ENCODE data around the gene PTPN11.
"Not testable (repeated sequence)": the region's sequence is repeated elsewhere in the genome, so short reads cannot be mapped to it uniquely, and the experiment has no call there.

PTPN11 gene

GRCh38 chr12:112450725-112451124, 32.0 kb downstream of the PTPN11 start:
- no peaks in the 10 kb centered on the region for H3K27me3 ChIP-seq (replicated peaks; ENCODE audit: insufficient read depth, low read length)
- H3K9me2 ChIP-seq (replicated peaks; ENCODE audit: insufficient read depth, low read length), result no peaks in the 10 kb centered on the region
- no peaks in the 10 kb centered on the region for H3K36me3 ChIP-seq (replicated peaks; ENCODE audit: insufficient read depth, low read length)
- TF ChIP-seq EZH2 (optimal IDR thresholded peaks at IDR 0.05; ENCODE audit: low read depth, low read length) (no peak), CTCF (IDR thresholded peaks at IDR 0.05; ENCODE audit: low read length) (no peak), EZH2phosphoT487 (IDR thresholded peaks at IDR 0.05; ENCODE audit: low read length) (no peak)
- H3K9ac ChIP-seq (ENCODE audit: low read length), result no peak overlapping the region
- no peak overlapping the region for H3K27ac ChIP-seq (ENCODE audit: low read length)
- H3K4me3 ChIP-seq (ENCODE audit: low read length), result no peak overlapping the region
- H3K9me3 ChIP-seq (replicated peaks; ENCODE audit: insufficient read depth, low read length), result no peaks in the 10 kb centered on the region
- no peaks in the 10 kb centered on the region for H3F3A ChIP-seq (ENCODE audit: insufficient read depth, low read length)
- no peak for DNase-seq
- no peak overlapping the region for H2AFZ ChIP-seq (ENCODE audit: low read length)
- H4K20me1 ChIP-seq (ENCODE audit: insufficient read depth, low read length), result no peaks in the 10 kb centered on the region
- H3K79me2 ChIP-seq (ENCODE audit: low read length), result no peaks in the 10 kb centered on the region
- no peak overlapping the region for H3K4me2 ChIP-seq (ENCODE audit: low read depth, low read length)
- no peaks in the 10 kb centered on the region for H3K4me1 ChIP-seq (ENCODE audit: low read length)

GRCh38 chr12:112456029-112456428, 37.3 kb downstream of the PTPN11 start:
- DNase-seq, result no peak
- H3K36me3 ChIP-seq (replicated peaks; ENCODE audit: insufficient read depth, low read length), result no peaks in the 10 kb centered on the region
- no peaks in the 10 kb centered on the region for H3K9me3 ChIP-seq (replicated peaks; ENCODE audit: insufficient read depth, low read length)
- no peaks in the 10 kb centered on the region for H3K4me1 ChIP-seq (ENCODE audit: low read length)
- H3F3A ChIP-seq (ENCODE audit: insufficient read depth, low read length), result no peaks in the 10 kb centered on the region
- no peaks in the 10 kb centered on the region for H3K79me2 ChIP-seq (ENCODE audit: low read length)
- H3K9me2 ChIP-seq (replicated peaks; ENCODE audit: insufficient read depth, low read length), result no peaks in the 10 kb centered on the region
- no peak overlapping the region for H3K4me3 ChIP-seq (ENCODE audit: low read length)
- H3K4me2 ChIP-seq (ENCODE audit: low read depth, low read length), result no peak overlapping the region
- TF ChIP-seq EZH2 (optimal IDR thresholded peaks at IDR 0.05; ENCODE audit: low read depth, low read length), result no peak
- TF ChIP-seq EZH2phosphoT487 (IDR thresholded peaks at IDR 0.05; ENCODE audit: low read length), result no peak
- TF ChIP-seq CTCF (IDR thresholded peaks at IDR 0.05; ENCODE audit: low read length), result no peak
- H3K9ac ChIP-seq (ENCODE audit: low read length), result no peak overlapping the region
- H3K27me3 ChIP-seq (replicated peaks; ENCODE audit: insufficient read depth, low read length), result no peaks in the 10 kb centered on the region
- H2AFZ ChIP-seq (ENCODE audit: low read length), result no peak overlapping the region
- no peak overlapping the region for H3K27ac ChIP-seq (ENCODE audit: low read length)
- no peaks in the 10 kb centered on the region for H4K20me1 ChIP-seq (ENCODE audit: insufficient read depth, low read length)

- H3K27me3 ChIP-seq (replicated peaks; ENCODE audit: insufficient read depth, low read length); H3F3A ChIP-seq (ENCODE audit: insufficient read depth, low read length); H3K4me2 ChIP-seq (ENCODE audit: low read depth, low read length); H2AFZ ChIP-seq (ENCODE audit: low read length); H3K36me3 ChIP-seq (replicated peaks; ENCODE audit: insufficient read depth, low read length); H3K4me3 ChIP-seq (ENCODE audit: low read length); H3K9me3 ChIP-seq (replicated peaks; ENCODE audit: insufficient read depth, low read length); H4K20me1 ChIP-seq (ENCODE audit: insufficient read depth, low read length); H3K27ac ChIP-seq (ENCODE audit: low read length); DNase-seq; H3K9me2 ChIP-seq (replicated peaks; ENCODE audit: insufficient read depth, low read length); H3K79me2 ChIP-seq (ENCODE audit: low read length); H3K4me1 ChIP-seq (ENCODE audit: low read length); H3K9ac ChIP-seq (ENCODE audit: low read length): not testable (repeated sequence)
Observed at GRCh38 chr12:112457142-112457541, 38.4 kb downstream of the PTPN11 start.

- TF ChIP-seq EZH2phosphoT487 (IDR thresholded peaks at IDR 0.05; ENCODE audit: low read length) (no peak), EZH2 (optimal IDR thresholded peaks at IDR 0.05; ENCODE audit: low read depth, low read length) (no peak), CTCF (IDR thresholded peaks at IDR 0.05; ENCODE audit: low read length) (no peak)
- no peak overlapping the region for H3K4me2 ChIP-seq (ENCODE audit: low read depth, low read length)
- no peaks in the 10 kb centered on the region for H3K9me2 ChIP-seq (replicated peaks; ENCODE audit: insufficient read depth, low read length)
- H3K79me2 ChIP-seq (ENCODE audit: low read length), result no peaks in the 10 kb centered on the region
- no peaks in the 10 kb centered on the region for H4K20me1 ChIP-seq (ENCODE audit: insufficient read depth, low read length)
- no peaks in the 10 kb centered on the region for H3K36me3 ChIP-seq (replicated peaks; ENCODE audit: insufficient read depth, low read length)
- H3K4me3 ChIP-seq (ENCODE audit: low read length), result no peak overlapping the region
- H3K9me3 ChIP-seq (replicated peaks; ENCODE audit: insufficient read depth, low read length), result no peaks in the 10 kb centered on the region
- no peaks in the 10 kb centered on the region for H3F3A ChIP-seq (ENCODE audit: insufficient read depth, low read length)
- no peaks in the 10 kb centered on the region for H3K4me1 ChIP-seq (ENCODE audit: low read length)
- no peak overlapping the region for H3K9ac ChIP-seq (ENCODE audit: low read length)
- no peaks in the 10 kb centered on the region for H3K27me3 ChIP-seq (replicated peaks; ENCODE audit: insufficient read depth, low read length)
- DNase-seq, result no peak
- no peak overlapping the region for H2AFZ ChIP-seq (ENCODE audit: low read length)
- no peak overlapping the region for H3K27ac ChIP-seq (ENCODE audit: low read length)
Observed at GRCh38 chr12:112458330-112458729, 39.6 kb downstream of the PTPN11 start.

All from MM.1S (cell line).